ENCODE results near the gene G3BP1.

GRCh38 chr5:151800532-151800931 is 28.8 kb downstream of the G3BP1 start:
- no peak for TF ChIP-seq CTCF (IDR thresholded peaks at IDR 0.05)
- no peak for TF ChIP-seq POLR2A (IDR thresholded peaks at IDR 0.05)
- TF ChIP-seq EP300 (IDR thresholded peaks at IDR 0.05), result no peak

Measured in gastroesophageal sphincter (tissue), 3 donors.